Gastrocnemius medialis (tissue), 4 donors: ENCODE results near the gene UBAP2. TPM values are rescaled to one million over a fixed set of nuclear protein-coding genes. Genes with fewer than 3 reads are reported as not detected.
A peak's percentile ranks its signal among the peaks of the same experiment; 100 is the strongest.

Experiments used
- ATAC-seq, 2 donors: fragments of 150-250 bp; one replicate each; pipeline ENCODE4 v1.9.1; 2016
- DNase-seq, 2 donors: peaks; one replicate each; pipeline ENCODE4 v3.0.0-alpha.2; 2019
- H3K27ac ChIP-seq, 4 donors: fragments of 200-600 bp; sonication (generic); 1 replicate in 1 of 4; 2 replicates in 3 of 4; pipeline ENCODE4 v1.5.1; 2016 to 2018; ENCODE audit warnings: mild to moderate bottlenecking in 2 of 4, moderate library complexity in 1 of 4
- H3K27me3 ChIP-seq, 3 donors: fragments of 200-600 bp; sonication (generic) in 2 of 3; 1 replicate in 1 of 3; 2 replicates in 2 of 3; pipeline versions ENCODE4 v1.5.1 to v1.6.0; 2016 to 2019; ENCODE audit warnings: mild to moderate bottlenecking in 1 of 3, moderate library complexity in 1 of 3
- H3K36me3 ChIP-seq, 2 donors: fragments of 200-600 bp; sonication (generic) in 1 of 2; one replicate each; pipeline ENCODE4 v1.5.1; 2017 to 2018
- H3K4me1 ChIP-seq, 2 donors: fragments of 200-600 bp; sonication (generic) in 1 of 2; one replicate each; pipeline ENCODE4 v1.5.1; 2016 to 2017; ENCODE audit warnings: mild to moderate bottlenecking in 2 of 2
- H3K4me3 ChIP-seq, 4 donors: fragments of 200-600 bp; sonication (generic) in 3 of 4; 1 replicate in 1 of 4; 2 replicates in 3 of 4; pipeline ENCODE4 v1.5.1; 2016 to 2019; ENCODE audit warnings: mild to moderate bottlenecking in 2 of 4
- H3K9me3 ChIP-seq, 3 donors: fragments of 200-600 bp; sonication (generic) in 2 of 3; 1 replicate in 1 of 3; 2 replicates in 2 of 3; pipeline ENCODE4 v1.5.1; 2016 to 2019
- CTCF ChIP-seq, 5 experiments: fragments of 450-650 bp in 3 of 5; fragments of 200-600 bp in 2 of 5; sonication (generic) in 2 of 5; IDR thresholded peaks in 4 of 5; conservative IDR thresholded peaks in 1 of 5; 1 replicate in 4 of 5; 2 replicates in 1 of 5; pipeline ENCODE4 v1.5.1; 2016 to 2019; ENCODE audit warnings: antibody characterized with exemption in 5 of 5, mild to moderate bottlenecking in 3 of 5, moderate library complexity in 3 of 5
- POLR2A ChIP-seq, 2 donors: fragments of 450-650 bp; IDR thresholded peaks; one replicate each; pipeline ENCODE4 v1.6.1; 2017; ENCODE audit warnings: antibody characterized with exemption in 2 of 2, mild to moderate bottlenecking in 2 of 2, moderate library complexity in 2 of 2
- in situ Hi-C, 4 donors: fragments of 200-750 bp; cut with MboI; loops; one replicate each; pipeline versions ENCODE4 v1.15.0 to v1.8.0; 2017; ENCODE audit warnings: low sequenced_read_pairs in 4 of 4
- intact Hi-C: fragments of 100-400 bp; cut with DNase I; formaldehyde crosslinking; loops from one replicate; pipeline ENCODE4 v1.15.1; 2023; ENCODE audit warnings: low total_unique reads
- total RNA-seq, 4 donors: library from RNA; depleted of rRNA; stranded (reverse); fragments of >200 nt; gene quantifications; one replicate each; pipeline versions ENCODE4 v1.1.0 to v1.2.3, GENCODE V29; 2016

Gene UBAP2
- total RNA-seq, 4 donors from 2014 or later: 14.6 to 26.6 (median 20.9) TPM

- in situ Hi-C loops: loop anchor here in 1 of 4 donors (25.0 kb wide), 1 partner anchor 123 kb away; no protein-coding TSS in a partner anchor
- ATAC-seq (no peak), DNase-seq (no peak)
- TF ChIP-seq POLR2A (IDR thresholded peaks at IDR 0.05): no peak
- TF ChIP-seq CTCF (IDR thresholded peaks at IDR 0.05 in 4 of 5, conservative IDR thresholded peaks at IDR 0.05 in 1 of 5): no peak
- H3K4me3 ChIP-seq: no peak overlapping the region
- no peaks in the 10 kb centered on the region for H3K27me3 ChIP-seq
- H3K4me1 ChIP-seq: no peaks in the 10 kb centered on the region
- intact Hi-C loops: no loop called here
- H3K36me3 ChIP-seq: no peaks in the 10 kb centered on the region
- H3K27ac ChIP-seq: no peak overlapping the region
- H3K9me3 ChIP-seq: no peaks in the 10 kb centered on the region
Measured at GRCh38 chr9:34059954-34060353, 11.3 kb upstream of the UBAP2 start.

GRCh38 chr9:34059281-34059680 is 10.6 kb upstream of the UBAP2 start:
- intact Hi-C loops: no loop called here
- H3K9me3 ChIP-seq: no peaks in the 10 kb centered on the region

GRCh38 chr9:34049630-34050384 is 1.1 kb upstream of the UBAP2 start:
- DNase-seq: no peak
- no peak for TF ChIP-seq POLR2A (IDR thresholded peaks at IDR 0.05)
- TF ChIP-seq CTCF (IDR thresholded peaks at IDR 0.05 in 4 of 5, conservative IDR thresholded peaks at IDR 0.05 in 1 of 5): no peak
- H3K4me3 ChIP-seq: peak overlapping the region; percentile 74 to 90 (median 85)
- H3K36me3 ChIP-seq: no peaks in the 10 kb centered on the region
- no peaks in the 10 kb centered on the region for H3K27me3 ChIP-seq
- in situ Hi-C loops: loop anchor here in 1 of 4 donors (25.0 kb wide), 1 partner anchor 113 kb away; no protein-coding TSS in a partner anchor
- no peaks in the 10 kb centered on the region for H3K9me3 ChIP-seq
- H3K4me1 ChIP-seq: peaks cover 19 to 22% of the 10 kb centered on the region in 2 donors
- intact Hi-C loops: loop anchor here (1.0 to 10.0 kb wide), 5 partner anchors 20 to 945 kb away; partner anchors contain the start of genes DCAF12, UBAP1 and UBE2R2
- no peak for ATAC-seq
- peak overlapping the region; percentile 90 to 97 (median 94) for H3K27ac ChIP-seq

More at GRCh38 chr9:34059281-34059680, 10.6 kb upstream of the UBAP2 start:
- ATAC-seq (no peak), DNase-seq (no peak)
- in situ Hi-C loops: loop anchor here in 1 of 4 donors (25.0 kb wide), 1 partner anchor 122 kb away; no protein-coding TSS in a partner anchor
- Histone ChIP-seq H3K36me3 (no peaks in the 10 kb centered on the region), H3K27me3 (no peaks in the 10 kb centered on the region), H3K4me3 (no peak overlapping the region), H3K27ac (no peak overlapping the region), H3K4me1 (no peaks in the 10 kb centered on the region)
- TF ChIP-seq POLR2A (IDR thresholded peaks at IDR 0.05) (no peak), CTCF (IDR thresholded peaks at IDR 0.05 in 4 of 5, conservative IDR thresholded peaks at IDR 0.05 in 1 of 5) (no peak)

- peaks cover 19 to 22% of the 10 kb centered on the region in 2 donors for H3K4me1 ChIP-seq
- peak; percentile 36 to 42 for ATAC-seq
- H3K4me3 ChIP-seq: peak overlapping the region; percentile 74 to 90 (median 85)
- no peak for TF ChIP-seq CTCF (IDR thresholded peaks at IDR 0.05 in 4 of 5, conservative IDR thresholded peaks at IDR 0.05 in 1 of 5)
- TF ChIP-seq POLR2A (IDR thresholded peaks at IDR 0.05): no peak
- intact Hi-C loops: loop anchor here (10.0 kb wide), 3 partner anchors 127 to 947 kb away; partner anchors contain the start of genes UBAP1 and UBE2R2
- H3K27me3 ChIP-seq: no peaks in the 10 kb centered on the region
- peak overlapping the region; percentile 90 to 97 (median 94) for H3K27ac ChIP-seq
- peaks cover 0 to 7% of the 10 kb centered on the region in 2 donors for H3K36me3 ChIP-seq
- in situ Hi-C loops: no loop called here
- no peaks in the 10 kb centered on the region for H3K9me3 ChIP-seq
- peak; percentile 26 to 54 for DNase-seq
Measured at GRCh38 chr9:34047864-34048726, 592 bp downstream of the UBAP2 start.
